ENCODE measurements around the gene KCNG4.

KCNG4 gene

GRCh38 chr16:84174396-84174795 is 65.4 kb downstream of the KCNG4 start:
- ChIA-PET POLR2A (no interaction called here), CTCF (no interaction called here)
- DNase-seq (ENCODE audit: extremely low spot score), result no peak
- TF ChIP-seq NFRKB (IDR thresholded peaks at IDR 0.05) (no peak), FOXK2 (IDR thresholded peaks at IDR 0.05) (no peak), CTBP1 (IDR thresholded peaks at IDR 0.05; ENCODE audit: borderline replicate concordance) (no peak), SP1 (IDR thresholded peaks at IDR 0.05) (no peak), PKNOX1 (IDR thresholded peaks at IDR 0.05) (no peak), LEF1 (IDR thresholded peaks at IDR 0.05; ENCODE audit: borderline replicate concordance) (no peak), ZNF384 (IDR thresholded peaks at IDR 0.05) (no peak), SUZ12 (IDR thresholded peaks at IDR 0.05) (no peak), FOXM1 (IDR thresholded peaks at IDR 0.05; ENCODE audit: borderline replicate concordance) (no peak)

DNA sequence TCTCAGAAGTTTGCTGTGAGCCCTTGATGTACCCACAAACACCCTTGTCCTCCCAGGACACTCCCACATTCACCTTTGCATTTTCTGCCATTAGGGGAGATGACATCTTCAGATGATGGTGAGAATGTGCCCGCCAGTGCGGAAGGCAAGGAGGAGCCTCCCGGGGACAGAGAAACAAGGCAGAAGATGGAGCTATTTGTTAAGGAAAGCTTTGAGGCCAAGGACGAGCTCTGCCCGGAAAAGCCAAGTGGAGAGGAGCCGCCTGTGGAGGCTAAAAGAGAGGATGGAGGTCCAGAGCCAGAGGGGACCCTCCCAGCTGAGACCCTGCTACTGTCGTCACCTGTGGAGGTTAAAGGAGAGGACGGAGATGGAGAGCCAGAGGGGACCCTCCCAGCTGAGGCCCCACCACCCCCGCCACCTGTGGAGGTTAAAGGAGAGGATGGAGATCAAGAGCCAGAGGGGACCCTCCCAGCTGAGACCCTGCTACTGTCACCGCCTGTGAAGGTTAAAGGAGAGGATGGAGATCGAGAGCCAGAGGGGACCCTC is 70.0 kb downstream of the KCNG4 start:
- POLR2A ChIA-PET, result interaction anchor here (1.4 kb wide), 1 partner anchor 53 kb away, joined by 5 read pairs; the partner anchor contains the start of gene MBTPS1
- no peak for TF ChIP-seq LEF1 (IDR thresholded peaks at IDR 0.05; ENCODE audit: borderline replicate concordance)
- no peak for TF ChIP-seq FOXA1 (IDR thresholded peaks at IDR 0.05)
- TF ChIP-seq ARNT (IDR thresholded peaks at IDR 0.05), result no peak
- TF ChIP-seq TARDBP (IDR thresholded peaks at IDR 0.05), result no peak
- no peak for TF ChIP-seq L3MBTL2 (conservative IDR thresholded peaks at IDR 0.05)
- TF ChIP-seq CTBP1 (IDR thresholded peaks at IDR 0.05; ENCODE audit: borderline replicate concordance), result no peak
- no peak for TF ChIP-seq FOXM1 (IDR thresholded peaks at IDR 0.05; ENCODE audit: borderline replicate concordance)
- no peak for TF ChIP-seq PKNOX1 (IDR thresholded peaks at IDR 0.05)
- TF ChIP-seq BHLHE40 (IDR thresholded peaks at IDR 0.05; ENCODE audit: borderline replicate concordance), result no peak
- TF ChIP-seq ZNF384 (IDR thresholded peaks at IDR 0.05), result no peak
- no peak for TF ChIP-seq SP1 (IDR thresholded peaks at IDR 0.05)
- TF ChIP-seq ELF4 (IDR thresholded peaks at IDR 0.05), result no peak
- TF ChIP-seq FOXK2 (IDR thresholded peaks at IDR 0.05), result no peak
- no peak for TF ChIP-seq SUZ12 (IDR thresholded peaks at IDR 0.05)
- DNase-seq (ENCODE audit: extremely low spot score), result no peak
- CTCF ChIA-PET, result interaction anchor here (0.5 kb wide), 1 partner anchor 64 kb away, joined by 5 read pairs; no protein-coding TSS in a partner anchor

Measured in HEK293T (cell line).